AG09319 (cell line): Measurements from ENCODE around the gene RUBCN.
"Not testable (repeated sequence)": the region's sequence is repeated elsewhere in the genome, so short reads cannot be mapped to it uniquely, and the experiment has no call there.

ENCODE experiments used
- DNase-seq: peaks from one replicate; pipeline ENCODE4 v3.0.0-alpha.2; 2010; ENCODE audit warnings: low read depth; ENCODE audit errors: extremely low read depth
- TF ChIP-seq, protein P1 (sequence below): IDR thresholded peaks from 2 replicates; pipeline ENCODE4 v1.5.1; 2011; ENCODE audit warnings: low read depth, mild to moderate bottlenecking, inconsistent platforms, low read length, moderate library complexity

Gene RUBCN

DNA sequence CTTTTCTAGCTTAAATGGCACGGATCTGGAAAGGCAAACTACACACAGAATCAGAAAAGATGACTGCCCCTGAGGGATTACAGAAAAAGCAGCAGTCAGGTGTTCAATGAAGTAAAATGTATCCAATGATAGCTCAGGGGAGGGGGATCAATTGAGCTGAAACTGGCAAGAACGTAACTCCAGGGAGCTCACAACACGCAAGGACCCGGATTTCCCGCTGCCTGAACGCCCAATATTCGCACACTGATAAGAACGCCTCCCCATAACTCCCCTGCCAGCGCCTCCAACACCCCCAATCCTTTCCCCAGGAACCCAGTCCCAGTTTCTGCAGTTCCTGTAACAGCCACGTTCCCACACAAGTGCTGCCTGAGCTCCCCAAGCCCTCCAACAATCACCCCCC, 83.8 kb downstream of the RUBCN start:
- DNase-seq: not testable (repeated sequence)

DNA sequence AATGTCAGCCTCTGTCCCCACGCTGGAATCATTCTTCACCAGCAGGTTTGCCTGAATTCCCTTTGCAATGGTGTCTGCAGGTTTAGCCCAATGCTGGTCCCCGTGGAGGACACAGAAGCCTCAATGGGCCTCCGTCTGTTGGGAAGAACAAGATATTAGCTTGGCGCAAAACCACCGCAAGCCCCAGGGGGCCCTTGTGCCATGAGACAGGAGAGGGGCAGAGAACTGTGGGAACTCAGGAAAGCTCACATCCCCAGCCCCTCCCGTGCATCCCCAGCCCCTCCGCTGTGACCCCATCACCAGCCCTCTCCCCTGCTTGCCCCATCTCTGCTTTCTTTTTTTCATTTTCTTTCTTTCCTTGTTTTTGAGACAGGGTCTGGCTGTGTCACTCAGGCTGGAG, 89.1 kb downstream of the RUBCN start:
- not testable (repeated sequence) for DNase-seq

DNA sequence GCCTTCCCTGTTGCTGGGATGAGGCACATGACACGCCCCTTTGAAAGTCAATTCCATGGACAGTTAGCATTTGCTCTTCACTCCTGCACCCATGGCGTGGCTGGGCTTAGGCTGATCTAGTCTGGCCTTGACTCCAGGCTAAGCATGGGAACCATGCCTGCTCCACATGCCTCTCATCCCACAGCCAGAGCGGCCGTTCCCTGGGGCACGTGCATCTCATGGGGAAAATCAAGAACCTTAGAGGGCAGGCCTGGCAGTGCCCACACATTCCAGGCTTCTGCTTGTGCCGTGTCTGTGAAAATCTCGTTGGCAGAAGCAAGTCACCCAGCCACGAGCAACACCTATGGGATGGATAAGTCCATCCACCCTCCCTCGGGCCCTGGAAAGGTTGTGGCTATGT, 89.5 kb downstream of the RUBCN start:
- not testable (repeated sequence) for DNase-seq

DNA sequence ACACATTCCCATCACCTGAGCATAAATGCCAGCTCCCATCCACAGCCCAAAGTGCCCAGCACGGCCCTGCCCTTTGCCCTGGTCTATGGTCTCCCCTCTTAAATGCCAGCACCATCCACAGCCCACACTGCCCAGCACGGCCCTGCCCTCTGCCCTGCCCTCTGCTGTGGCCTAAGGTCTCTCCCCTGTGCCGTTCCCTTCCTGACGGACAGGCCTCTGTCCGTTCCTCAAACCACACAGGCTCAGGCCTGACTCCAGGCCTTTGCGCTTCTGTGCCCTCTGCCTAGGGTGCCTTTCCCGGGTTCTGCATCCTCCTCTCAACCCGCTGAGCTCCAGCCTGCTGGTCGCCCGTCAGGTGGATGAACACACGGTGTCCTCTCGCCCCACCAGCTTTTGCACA, 90.4 kb downstream of the RUBCN start:
- DNase-seq: not testable (repeated sequence)

DNA sequence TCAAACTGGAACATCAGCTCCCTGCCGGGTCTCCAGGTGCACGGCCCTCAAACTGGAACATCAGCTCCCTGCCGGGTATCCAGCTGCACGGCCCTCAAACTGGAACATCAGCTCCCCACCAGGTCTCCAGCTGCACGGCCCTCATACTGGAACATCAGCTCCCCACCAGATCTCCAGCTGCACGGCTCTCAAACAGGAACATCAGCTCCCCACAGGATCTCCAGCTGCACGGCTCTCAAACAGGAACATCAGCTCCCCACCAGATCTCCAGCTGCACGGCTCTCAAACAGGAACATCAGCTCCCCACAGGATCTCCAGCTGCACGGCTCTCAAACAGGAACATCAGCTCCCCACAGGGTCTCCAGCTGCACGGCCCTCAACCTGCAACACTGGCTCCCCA, 99.1 kb downstream of the RUBCN start:
- DNase-seq: not testable (repeated sequence)

DNA sequence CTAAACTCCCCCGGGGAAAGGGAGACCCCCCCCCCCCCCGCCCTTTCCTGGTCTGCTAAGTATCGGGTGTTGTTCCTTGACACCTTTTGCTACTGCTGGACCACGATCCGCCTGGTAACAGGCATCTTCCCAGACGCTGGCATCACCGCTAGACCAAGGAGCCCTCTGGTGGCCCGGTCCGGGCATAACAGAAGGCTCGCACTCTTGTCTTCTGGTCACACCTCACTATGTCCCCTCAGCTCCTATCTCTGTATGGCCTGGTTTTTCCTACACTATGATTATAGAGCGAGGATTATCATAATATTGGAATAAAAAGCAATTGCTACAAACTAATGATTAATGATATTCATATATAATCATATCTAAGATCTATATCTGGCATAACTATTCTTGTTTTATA, 104.7 kb downstream of the RUBCN start:
- TF ChIP-seq, protein P1, sequence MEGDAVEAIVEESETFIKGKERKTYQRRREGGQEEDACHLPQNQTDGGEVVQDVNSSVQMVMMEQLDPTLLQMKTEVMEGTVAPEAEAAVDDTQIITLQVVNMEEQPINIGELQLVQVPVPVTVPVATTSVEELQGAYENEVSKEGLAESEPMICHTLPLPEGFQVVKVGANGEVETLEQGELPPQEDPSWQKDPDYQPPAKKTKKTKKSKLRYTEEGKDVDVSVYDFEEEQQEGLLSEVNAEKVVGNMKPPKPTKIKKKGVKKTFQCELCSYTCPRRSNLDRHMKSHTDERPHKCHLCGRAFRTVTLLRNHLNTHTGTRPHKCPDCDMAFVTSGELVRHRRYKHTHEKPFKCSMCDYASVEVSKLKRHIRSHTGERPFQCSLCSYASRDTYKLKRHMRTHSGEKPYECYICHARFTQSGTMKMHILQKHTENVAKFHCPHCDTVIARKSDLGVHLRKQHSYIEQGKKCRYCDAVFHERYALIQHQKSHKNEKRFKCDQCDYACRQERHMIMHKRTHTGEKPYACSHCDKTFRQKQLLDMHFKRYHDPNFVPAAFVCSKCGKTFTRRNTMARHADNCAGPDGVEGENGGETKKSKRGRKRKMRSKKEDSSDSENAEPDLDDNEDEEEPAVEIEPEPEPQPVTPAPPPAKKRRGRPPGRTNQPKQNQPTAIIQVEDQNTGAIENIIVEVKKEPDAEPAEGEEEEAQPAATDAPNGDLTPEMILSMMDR: peak; percentile 32
- not testable (repeated sequence) for DNase-seq

DNA sequence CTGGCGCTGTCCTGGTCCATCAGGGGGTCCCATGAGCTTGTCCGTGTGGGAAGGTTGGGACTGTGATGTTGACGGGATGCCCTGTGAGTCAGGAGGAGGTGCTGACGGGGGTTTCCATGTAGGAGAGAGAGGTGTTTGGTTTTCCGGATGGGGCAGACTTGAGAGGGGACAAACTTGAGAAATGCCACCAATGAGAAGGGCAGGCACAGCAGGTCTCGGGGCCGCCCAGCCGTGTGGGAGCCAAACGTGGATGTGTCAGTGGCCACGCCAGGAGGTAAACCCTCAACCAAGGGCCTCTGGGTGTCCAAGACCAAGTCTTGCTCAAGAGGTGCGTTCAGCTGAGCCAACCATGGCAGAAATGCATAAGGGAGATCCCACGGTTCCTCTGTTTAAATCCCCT, 105.9 kb downstream of the RUBCN start:
- DNase-seq: not testable (repeated sequence)

DNA sequence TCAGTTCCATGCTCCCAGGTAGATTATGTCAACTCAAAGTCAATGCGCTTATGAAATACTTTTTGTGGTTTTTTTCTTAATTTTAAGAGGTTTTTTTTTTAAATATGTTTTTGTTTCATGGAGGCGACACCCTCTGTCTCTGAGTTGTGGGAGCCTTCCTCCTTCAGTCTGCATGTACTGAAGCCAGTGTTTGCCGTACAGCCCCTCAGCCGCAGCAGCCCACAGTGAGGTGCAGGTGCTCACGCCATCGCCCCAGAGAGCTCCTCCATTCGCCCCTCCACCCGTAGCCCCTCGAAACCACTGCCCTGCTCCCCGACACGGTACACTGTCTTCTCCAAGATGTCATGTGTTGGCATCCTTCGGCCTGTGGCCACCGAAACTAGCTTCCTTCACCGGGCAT, 107.4 kb downstream of the RUBCN start:
- not testable (repeated sequence) for DNase-seq

DNA sequence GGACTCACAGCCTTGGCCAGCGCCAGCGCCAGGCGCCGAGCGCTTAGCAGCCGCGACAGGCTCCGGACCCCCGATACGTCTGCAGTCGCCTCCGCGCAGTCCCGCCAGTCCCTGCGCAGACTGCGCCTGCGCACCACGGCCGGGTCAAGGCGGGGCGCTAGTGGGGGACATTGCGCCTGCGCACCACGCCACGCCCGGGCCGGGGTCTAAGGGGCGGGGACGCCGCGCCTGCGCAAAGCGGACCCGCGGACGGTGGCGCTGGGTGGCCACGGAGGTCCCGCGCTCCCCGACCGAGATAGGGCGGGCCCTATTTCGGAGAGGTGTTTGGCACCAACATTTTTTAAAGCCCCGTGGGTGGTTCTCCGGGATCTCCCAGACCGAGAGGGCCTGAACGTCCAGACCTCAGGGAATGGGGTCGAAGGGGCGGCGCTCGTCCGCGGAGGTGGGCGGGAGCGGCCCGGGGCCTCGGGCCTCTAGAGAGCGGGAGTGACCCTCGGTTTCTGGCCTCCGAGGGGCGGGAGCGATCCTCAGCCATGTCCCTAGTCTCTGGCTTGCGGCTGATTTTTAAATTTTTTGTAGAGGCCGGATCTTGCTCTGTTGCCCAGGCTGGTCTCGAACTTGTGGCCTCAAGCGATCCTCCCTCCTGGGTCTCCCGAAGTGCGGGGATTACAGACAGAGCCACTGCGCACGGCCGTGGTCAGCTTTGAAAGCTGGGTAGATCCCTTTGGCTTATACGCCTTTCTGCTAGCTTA, 108.8 kb downstream of the RUBCN start:
- DNase-seq: peak; percentile 31

DNA sequence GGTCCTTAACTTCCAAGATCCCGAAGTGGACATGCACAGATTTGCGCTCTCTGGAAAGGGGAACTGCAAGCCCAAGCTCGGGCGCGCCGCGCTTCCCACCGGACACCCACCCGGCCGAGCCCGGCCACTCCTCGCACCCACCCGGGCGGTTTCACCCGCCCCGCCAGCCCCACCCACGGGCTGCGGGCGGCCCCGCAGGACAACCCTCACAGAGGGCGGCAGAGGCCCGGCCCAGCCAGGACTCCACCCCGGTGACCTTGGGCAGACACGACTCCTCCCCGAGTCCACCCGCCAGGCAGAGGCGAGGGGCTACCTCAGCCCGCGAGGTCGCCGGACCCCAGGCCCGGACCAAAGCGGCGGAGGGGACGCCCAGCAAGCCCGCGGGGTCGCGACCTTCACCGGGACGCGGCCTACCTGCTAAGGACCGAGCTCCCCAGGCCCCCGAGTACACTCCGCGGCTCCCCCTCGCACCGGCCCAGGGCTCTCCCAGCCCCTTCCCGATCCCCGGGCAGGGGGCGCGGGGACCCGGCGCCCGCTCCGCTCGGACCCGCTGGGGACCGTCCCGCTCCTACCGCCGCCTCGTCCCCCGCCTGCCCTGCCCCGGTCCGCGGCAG, 109.4 kb downstream of the RUBCN start:
- DNase-seq: not testable (repeated sequence)

DNA sequence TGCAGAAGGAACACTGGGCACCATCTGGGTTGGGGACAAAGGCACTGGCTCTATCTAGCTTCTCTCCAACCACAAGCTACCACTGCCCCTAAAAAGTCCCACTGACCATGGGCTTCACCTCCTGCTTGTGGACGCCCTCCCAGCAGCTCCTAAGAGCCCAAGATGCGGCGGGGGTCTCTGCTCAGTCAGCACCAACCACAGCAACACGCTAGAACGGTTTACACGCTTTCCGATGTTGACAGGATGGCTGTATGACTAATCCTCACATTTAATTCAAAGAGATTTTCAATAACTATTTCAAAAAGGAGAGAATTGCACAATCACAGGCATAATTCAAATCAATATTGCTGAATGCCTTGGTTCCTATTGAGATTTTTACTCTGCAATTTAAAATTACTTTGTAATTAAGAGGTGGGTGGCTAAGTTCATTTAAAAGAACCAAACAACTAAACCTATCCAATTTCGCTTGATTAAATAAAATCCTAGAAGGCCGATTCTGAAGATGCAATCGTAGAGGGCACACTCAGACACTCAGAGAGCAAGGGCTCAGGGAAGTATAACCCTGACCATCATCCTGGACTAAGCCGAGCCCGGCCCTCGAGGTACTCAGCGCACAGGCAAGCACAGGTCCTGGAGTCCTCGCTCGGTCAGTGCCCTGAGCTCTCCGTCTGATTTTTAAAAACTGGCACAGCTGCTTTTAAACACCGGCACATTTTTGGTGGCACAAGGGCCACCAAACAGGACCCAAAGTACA, 110.1 kb downstream of the RUBCN start:
- DNase-seq: not testable (repeated sequence)

DNA sequence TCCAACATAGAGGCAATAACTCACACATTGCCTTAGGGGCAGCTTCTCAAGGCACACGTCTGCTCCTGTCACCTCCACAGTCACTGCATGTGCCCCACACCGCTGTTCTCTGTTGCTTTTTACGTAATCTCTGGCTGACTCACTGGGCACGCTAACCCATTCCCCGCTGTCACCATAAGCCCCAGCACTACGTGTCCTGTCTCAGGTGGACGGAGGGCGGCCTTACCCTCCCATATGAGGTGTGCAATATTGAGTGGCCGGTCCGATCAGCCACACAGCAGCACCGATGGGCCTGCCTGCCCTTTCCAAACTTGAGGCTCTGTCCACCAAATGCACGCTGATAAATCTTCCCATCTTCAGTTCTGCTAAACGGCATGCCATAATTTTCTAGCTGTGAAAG, 115.2 kb downstream of the RUBCN start:
- DNase-seq: not testable (repeated sequence)
